Measurements from ENCODE around the gene SUPT20HL1.
"Not testable (repeated sequence)": the region's sequence is repeated elsewhere in the genome, so short reads cannot be mapped to it uniquely, and the experiment has no call there.

The SUPT20HL1 gene

DNA sequence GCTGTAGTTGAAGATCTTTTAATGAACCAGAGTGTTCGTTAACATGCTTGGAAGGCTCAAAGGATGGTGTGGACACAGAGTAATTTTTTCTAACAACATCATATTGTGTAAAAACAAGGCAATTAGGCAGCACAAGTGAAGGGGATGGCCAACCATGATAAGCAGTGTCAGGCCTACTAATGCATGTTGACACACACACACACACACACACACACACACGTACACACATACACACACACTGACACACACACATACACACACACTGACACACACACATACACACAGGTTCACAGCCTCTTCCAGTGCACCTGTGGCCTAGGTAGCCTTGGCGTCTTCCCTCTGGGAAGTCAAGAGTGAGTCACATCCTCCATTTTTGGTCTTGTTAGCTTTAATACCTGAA lies at the start of gene SUPT20HL1:
TSS of gene SUPT20HL1 (plus strand) at position 368 of the 400 bp plus-strand sequence. CDS start 2,122 bp downstream, outside the sequence.
- DNase-seq = no peak

DNA sequence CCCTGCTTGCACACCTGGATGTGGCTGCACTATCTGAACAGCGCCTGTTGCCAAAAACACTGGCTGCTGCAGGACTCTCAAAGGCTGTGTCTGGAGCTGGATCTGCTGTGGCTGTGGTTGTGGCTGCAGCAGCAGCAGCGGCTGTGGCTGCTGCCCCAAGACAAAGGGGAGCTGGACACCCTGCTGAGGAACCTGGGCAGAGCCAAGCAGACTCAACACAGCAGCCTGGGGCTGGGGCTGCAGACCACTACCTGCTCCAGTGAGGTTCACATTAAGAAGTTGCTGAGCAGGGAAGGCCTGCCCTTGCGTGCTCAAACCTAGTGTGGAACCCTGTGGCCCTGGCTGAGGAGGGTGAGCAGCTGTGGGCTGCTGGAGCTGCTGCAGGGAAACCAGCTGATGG lies 49.5 kb upstream of the SUPT20HL1 start:
- DNase-seq = not testable (repeated sequence)

DNA sequence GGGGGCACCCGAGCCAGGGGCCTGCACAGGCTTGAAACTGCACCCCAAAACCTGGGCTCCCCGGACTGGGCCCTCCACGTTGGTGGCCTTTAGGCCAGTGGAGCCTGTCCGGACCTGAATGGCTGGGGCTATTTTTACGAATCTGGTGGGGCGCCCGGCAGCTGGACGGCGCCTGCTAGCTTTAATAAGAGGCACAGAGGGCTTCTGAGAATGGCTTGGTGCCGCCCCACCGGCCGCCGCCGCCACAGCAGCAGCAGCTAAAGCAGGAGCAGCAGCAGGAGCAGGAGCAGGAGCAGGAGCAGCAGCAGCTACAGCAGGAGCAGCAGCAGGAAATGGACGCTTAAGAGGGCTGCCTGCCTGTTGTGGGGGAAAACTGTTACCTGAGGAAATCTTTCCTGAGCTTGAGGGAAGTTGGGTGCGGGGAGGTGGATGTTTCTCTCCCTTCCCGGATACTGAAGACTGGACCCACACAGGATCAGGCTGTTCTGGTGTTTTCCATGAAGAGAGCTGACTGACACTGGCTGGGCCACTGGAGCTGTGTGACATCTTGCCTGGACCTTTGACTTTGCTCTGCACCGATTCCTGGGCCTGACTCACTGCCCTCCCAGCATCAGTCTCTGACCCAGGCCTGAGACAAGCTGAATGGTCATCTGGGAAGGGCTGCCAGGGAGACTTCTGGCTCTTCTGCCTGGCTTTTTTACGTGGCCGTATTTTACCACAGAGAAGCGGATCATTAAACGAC lies 48.8 kb upstream of the SUPT20HL1 start:
- DNase-seq = not testable (repeated sequence)

DNA sequence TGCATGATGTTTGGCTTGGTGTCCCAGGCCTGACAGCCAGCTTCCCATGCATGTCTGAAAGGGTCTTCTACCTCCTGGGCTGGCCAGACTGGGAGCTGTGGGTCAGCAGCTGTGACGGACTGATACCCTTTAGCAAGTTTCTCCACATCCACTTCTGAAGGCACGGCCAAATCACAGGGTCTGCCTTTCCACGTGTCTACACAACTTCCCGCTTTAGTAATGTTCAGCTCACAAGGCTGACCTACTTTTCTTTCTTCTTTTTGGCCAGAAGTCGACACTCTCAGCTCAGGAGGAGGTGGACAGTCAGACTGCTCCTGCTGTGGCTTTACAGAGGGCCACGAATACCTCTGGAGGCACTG lies 48.2 kb upstream of the SUPT20HL1 start:
- DNase-seq = not testable (repeated sequence)

DNA sequence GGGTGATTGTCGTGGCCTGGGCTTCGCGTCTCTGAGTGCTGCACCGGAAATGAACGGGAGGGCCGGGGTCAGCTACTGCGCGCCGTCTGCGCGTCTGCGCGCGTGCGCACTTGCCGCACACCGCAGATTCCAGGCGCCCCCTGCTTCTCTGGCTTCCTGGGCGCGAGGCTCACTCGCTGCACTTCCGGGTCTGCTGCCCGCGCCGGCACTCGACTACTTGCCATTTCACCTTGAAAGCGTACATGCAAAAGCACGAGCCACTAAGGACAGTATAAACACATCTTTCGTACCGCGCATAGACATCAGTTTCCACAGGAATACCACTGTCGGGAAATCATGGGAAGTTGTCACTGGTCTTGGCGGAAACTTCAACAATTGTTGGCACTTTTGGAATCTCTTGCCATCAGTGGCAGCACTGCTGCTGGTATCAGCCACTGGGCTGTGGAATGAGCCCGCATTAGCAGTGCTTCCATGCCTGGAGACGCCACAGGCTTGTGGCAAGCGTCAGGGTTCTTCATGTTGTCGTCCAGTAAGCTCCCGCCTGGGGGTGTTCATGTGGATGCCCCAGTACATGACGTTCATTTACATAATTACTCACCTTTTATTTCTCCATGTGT lies 46.3 kb upstream of the SUPT20HL1 start, which contains the start of gene SUPT20HL2:
TSS of gene SUPT20HL2 (minus strand) at position 51 of the 617 bp plus-strand sequence. CDS start 754 bp downstream, outside the sequence.
- DNase-seq = no peak

GRCh38 chrX:24316111-24316510 lies 44.3 kb upstream of the SUPT20HL1 start:
- no peak for DNase-seq

DNA sequence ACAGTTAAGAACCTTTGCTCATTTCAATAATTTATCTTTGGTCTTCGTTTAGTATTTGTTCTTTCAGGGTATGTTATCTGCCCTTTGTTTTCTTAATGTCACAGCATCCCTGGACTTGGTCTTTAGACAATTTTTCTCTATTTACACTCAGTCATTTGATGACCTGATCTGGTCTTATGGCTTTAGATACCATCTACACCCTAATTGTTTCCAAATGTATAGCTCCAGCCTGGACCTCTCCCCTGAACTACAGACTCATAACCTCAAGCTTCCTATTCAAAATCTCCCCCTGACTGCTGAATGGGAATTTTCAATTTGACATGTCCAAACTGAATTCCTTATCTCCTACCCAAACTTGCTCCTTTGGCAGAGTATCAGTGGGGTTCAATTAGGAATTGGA lies 42.9 kb upstream of the SUPT20HL1 start:
- no peak for DNase-seq

DNA sequence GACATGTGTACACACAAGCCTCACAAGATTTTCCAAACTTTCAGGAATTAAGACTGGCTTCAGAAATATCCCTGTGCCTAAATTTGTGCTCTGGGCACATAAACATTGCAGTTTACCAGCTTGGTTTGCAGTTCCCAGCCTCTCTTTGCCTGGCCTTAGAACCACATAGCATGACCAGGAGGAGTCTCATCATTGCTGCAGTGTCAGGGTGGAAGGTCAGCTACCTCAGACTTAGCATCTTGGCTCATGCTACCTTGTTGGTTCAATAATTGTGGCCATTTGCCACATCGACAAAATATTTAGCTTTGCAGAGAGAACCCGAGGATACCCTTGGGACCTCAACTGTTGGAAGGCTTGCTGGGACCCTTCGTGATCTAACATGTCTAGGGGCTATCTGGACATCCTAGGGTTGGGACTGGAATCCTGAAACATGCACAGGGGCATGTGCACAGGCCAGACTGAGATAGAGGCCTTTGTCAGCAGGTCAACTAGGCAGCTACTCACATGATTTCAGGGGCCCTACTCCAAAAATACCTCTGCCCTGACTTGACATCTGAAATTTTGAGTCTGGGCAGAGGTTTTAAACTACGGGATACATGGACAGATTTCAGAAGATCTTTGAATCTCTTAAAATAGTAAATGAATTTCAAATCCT lies 38.6 kb upstream of the SUPT20HL1 start:
- no peak for DNase-seq

DNA sequence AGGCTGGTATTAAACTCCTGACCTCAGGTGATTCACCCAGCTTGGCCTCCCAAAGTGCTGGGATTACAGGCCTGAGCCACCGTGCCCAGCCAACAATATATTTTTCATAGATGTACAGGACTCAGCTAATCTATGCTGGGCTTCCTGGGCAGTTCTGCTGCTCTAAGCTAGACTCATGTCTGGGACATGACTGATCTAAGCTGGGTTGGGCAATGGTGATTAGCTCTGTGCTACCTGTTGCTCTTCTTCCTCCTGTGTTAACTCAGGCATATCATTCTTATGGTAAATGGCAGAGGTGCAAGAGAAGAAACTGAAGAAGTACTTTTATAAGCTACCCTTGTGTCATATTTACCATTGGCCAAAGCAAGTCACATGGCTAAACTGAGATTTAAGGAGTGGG lies 35.2 kb upstream of the SUPT20HL1 start:
- no peak for DNase-seq

DNA sequence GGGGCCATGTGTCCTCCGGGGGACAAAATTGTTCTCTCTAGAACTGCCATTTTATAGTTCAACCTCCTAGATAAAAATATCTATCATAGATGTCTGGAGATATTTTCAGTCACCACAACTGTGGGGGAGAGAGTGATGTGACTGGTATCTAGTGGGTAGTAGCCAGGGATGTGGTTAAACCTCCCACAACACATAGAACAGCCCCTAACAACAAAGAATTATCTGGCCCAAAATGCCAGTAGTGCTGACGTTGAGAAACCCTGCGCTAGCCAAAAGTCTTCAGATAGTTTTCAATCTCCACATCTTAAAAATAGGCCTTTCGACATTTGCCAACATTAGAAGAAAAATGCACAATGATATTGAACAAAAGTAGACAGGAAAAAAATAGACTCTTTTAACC lies 27.6 kb upstream of the SUPT20HL1 start:
- no peak for DNase-seq

- no peak for DNase-seq
Measured at GRCh38 chrX:24333371-24333770, 27.1 kb upstream of the SUPT20HL1 start.

GRCh38 chrX:24334461-24334860 lies 26.0 kb upstream of the SUPT20HL1 start:
- no peak for DNase-seq

- DNase-seq = no peak
Measured at GRCh38 chrX:24335871-24336270, 24.6 kb upstream of the SUPT20HL1 start.

GRCh38 chrX:24339911-24340310 lies 20.5 kb upstream of the SUPT20HL1 start:
- no peak for DNase-seq

- DNase-seq = no peak
Measured at GRCh38 chrX:24340501-24340900, 19.9 kb upstream of the SUPT20HL1 start.

DNA sequence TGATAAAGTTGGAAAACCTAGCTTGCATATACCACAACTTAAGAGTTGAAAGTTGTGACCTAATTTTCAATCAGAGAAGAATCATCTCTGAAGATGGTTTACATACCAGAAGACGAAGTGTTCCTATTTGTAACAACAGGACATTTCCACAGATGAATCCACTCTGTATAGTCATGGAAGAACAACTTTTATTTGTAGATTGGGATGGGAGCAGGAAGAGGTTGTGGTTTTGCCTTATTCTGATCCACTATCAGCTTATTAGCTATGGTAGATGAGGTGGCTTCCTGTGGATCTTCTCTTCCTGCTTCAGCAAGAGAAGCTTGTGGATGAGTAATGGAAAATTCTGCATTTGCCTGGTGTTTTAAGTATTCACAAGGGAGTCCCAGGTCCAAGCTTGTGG lies 18.6 kb upstream of the SUPT20HL1 start:
- no peak for DNase-seq

- DNase-seq = no peak
Measured at GRCh38 chrX:24343719-24344118, 16.7 kb upstream of the SUPT20HL1 start.

- DNase-seq = no peak
Measured at GRCh38 chrX:24347881-24348280, 12.6 kb upstream of the SUPT20HL1 start.

GRCh38 chrX:24350217-24350616 lies 10.2 kb upstream of the SUPT20HL1 start:
- DNase-seq = no peak

DNA sequence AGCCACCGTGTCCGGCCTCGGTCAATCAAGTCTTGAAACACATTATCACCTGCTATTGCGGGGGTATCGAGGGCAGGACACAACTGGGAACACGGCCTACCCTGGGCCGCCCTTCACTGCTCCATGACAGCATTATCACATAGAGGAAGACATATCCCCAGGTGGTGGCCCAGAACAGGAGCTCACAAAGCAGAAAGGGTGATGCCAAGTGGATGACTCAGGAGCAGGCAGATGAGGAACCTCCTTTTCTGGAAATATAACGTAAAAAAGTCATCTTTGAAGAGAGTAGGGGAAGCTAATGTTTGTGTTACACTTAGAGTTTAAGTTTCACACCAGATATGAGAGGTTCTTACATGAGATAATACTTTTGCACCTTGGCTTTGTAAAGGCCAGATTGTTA lies 5.3 kb upstream of the SUPT20HL1 start:
- DNase-seq = no peak

GRCh38 chrX:24357106-24357505 lies 3.3 kb upstream of the SUPT20HL1 start:
- no peak for DNase-seq

DNA sequence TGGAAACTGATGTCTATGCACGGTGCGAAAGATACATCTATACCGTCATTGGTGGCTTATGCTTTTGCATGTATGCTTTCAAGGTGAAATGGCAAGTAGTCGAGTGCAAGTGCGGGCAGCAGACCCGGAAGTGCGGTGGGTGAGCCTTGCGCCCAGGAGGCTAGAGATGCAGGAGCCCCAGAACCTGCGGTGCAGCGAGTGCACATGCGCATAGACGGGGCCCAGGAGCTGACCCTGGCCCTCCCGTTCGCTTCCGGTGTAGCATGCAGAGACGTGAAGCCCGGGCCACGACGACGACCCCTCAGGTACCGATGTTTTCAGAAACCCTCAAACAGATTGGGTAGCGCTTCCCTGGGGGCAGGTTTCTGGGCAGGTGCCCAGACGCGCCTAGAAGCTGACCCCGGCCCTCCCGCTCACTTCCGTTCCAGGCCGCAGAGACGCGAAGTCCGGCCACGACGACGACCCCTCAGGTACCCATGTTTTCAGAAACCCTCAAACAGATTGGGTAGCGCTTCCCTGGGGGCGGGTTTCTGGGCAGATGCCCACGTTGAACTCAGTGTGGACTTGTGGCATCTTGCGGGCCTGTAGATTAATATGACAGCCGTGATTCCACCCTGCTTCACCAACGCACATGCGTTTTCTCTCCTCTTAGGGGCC lies 1.8 kb downstream of the SUPT20HL1 start:
- DNase-seq = not testable (repeated sequence)

GRCh38 chrX:24363432-24364181 lies 3.2 kb downstream of the SUPT20HL1 start:
- DNase-seq = not testable (repeated sequence)

Measured in activated CD4-positive, alpha-beta T cell treated with anti-CD3 and anti-CD28 coated beads for 4 hours (primary cell).